Measurements from ENCODE around the gene IGFBP6. TPM values are rescaled to one million over a fixed set of nuclear protein-coding genes. Genes with fewer than 3 reads are reported as not detected.

Gene IGFBP6
- total and polyA plus RNA-seq, 4 donors, result 1.6 to 17.6 (median 12.0) TPM

GRCh38 chr12:53120685-53121525 is 23.4 kb downstream of the IGFBP6 start:
- no peak overlapping the region for H3K9ac ChIP-seq (ENCODE audit: low read depth in 1 of 2, low read length in 2 of 2)
- no peak for DNase-seq (ENCODE audit: low spot score)
- no peak overlapping the region for H3K4me3 ChIP-seq (ENCODE audit: low read depth in 1 of 3, low read length in 3 of 3)
- H3K27ac ChIP-seq (ENCODE audit: low read depth in 1 of 2, low read length in 2 of 2), result no peak overlapping the region
- no peaks in the 10 kb centered on the region for H3K27me3 ChIP-seq (ENCODE audit: control insufficient read depth in 4 of 4, insufficient read depth in 4 of 4, low read length in 3 of 4)
- no peaks in the 10 kb centered on the region for H3K4me1 ChIP-seq (ENCODE audit: control insufficient read depth in 4 of 4, insufficient read depth in 4 of 4, low read length in 3 of 4)
- no peaks in the 10 kb centered on the region for H3K36me3 ChIP-seq (ENCODE audit: control insufficient read depth in 4 of 4, insufficient read depth in 3 of 4, low read depth in 1 of 4, low read length in 3 of 4)
- TF ChIP-seq, protein P1, sequence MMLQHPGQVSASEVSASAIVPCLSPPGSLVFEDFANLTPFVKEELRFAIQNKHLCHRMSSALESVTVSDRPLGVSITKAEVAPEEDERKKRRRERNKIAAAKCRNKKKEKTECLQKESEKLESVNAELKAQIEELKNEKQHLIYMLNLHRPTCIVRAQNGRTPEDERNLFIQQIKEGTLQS (IDR thresholded peaks at IDR 0.05), result no peak
- TF ChIP-seq JUND (IDR thresholded peaks at IDR 0.05) (no peak), FOXA1 (IDR thresholded peaks at IDR 0.05) (no peak), RXRA (IDR thresholded peaks at IDR 0.05) (no peak), EGR1 (IDR thresholded peaks at IDR 0.05; ENCODE audit: low read depth in 2 of 2) (no peak), YY1 (IDR thresholded peaks at IDR 0.05) (no peak), HNF4G (IDR thresholded peaks at IDR 0.05) (no peak), TAF1 (conservative IDR thresholded peaks at IDR 0.05) (no peak), GABPA (IDR thresholded peaks at IDR 0.05 in 1 of 2, conservative IDR thresholded peaks at IDR 0.05 in 1 of 2) (no peak), FOXA2 (IDR thresholded peaks at IDR 0.05) (no peak), RAD21 (IDR thresholded peaks at IDR 0.05) (no peak), SP1 (IDR thresholded peaks at IDR 0.05) (no peak), ZBTB33 (IDR thresholded peaks at IDR 0.05) (no peak), HNF4A (conservative IDR thresholded peaks at IDR 0.05) (no peak), CTCF (IDR thresholded peaks at IDR 0.05; ENCODE audit: low read depth, low read length, missing input control) (no peak), NR2F2 (IDR thresholded peaks at IDR 0.05) (no peak)
- TF ChIP-seq, protein P2, sequence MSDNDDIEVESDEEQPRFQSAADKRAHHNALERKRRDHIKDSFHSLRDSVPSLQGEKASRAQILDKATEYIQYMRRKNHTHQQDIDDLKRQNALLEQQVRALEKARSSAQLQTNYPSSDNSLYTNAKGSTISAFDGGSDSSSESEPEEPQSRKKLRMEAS (IDR thresholded peaks at IDR 0.05), result no peak
- TF ChIP-seq, protein P3, sequence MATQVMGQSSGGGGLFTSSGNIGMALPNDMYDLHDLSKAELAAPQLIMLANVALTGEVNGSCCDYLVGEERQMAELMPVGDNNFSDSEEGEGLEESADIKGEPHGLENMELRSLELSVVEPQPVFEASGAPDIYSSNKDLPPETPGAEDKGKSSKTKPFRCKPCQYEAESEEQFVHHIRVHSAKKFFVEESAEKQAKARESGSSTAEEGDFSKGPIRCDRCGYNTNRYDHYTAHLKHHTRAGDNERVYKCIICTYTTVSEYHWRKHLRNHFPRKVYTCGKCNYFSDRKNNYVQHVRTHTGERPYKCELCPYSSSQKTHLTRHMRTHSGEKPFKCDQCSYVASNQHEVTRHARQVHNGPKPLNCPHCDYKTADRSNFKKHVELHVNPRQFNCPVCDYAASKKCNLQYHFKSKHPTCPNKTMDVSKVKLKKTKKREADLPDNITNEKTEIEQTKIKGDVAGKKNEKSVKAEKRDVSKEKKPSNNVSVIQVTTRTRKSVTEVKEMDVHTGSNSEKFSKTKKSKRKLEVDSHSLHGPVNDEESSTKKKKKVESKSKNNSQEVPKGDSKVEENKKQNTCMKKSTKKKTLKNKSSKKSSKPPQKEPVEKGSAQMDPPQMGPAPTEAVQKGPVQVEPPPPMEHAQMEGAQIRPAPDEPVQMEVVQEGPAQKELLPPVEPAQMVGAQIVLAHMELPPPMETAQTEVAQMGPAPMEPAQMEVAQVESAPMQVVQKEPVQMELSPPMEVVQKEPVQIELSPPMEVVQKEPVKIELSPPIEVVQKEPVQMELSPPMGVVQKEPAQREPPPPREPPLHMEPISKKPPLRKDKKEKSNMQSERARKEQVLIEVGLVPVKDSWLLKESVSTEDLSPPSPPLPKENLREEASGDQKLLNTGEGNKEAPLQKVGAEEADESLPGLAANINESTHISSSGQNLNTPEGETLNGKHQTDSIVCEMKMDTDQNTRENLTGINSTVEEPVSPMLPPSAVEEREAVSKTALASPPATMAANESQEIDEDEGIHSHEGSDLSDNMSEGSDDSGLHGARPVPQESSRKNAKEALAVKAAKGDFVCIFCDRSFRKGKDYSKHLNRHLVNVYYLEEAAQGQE (IDR thresholded peaks at IDR 0.05), result no peak
- no peaks in the 10 kb centered on the region for H3K9me3 ChIP-seq (ENCODE audit: control insufficient read depth in 4 of 4, low read length in 3 of 4)
- 88% methylated on average over 12 of the region's 12 CpGs for WGBS

Measured in liver (tissue), 9 donors.